ENCODE results near the gene ZFP36L2.

Gene ZFP36L2

GRCh38 chr2:43184339-43184895 is 42.0 kb downstream of the ZFP36L2 start:
- no peak for DNase-seq

- DNase-seq = no peak
Observed at GRCh38 chr2:43183743-43184142, 42.7 kb downstream of the ZFP36L2 start.

GRCh38 chr2:43180897-43181296 is 45.5 kb downstream of the ZFP36L2 start:
- no peak for DNase-seq

- DNase-seq = no peak
Observed at GRCh38 chr2:43179942-43180341, 46.5 kb downstream of the ZFP36L2 start.

GRCh38 chr2:43178602-43179542 is 47.5 kb downstream of the ZFP36L2 start:
- DNase-seq = no peak

GRCh38 chr2:43178055-43178598 is 48.3 kb downstream of the ZFP36L2 start:
- DNase-seq = no peak

- no peak for DNase-seq
Observed at GRCh38 chr2:43176449-43176848, 50.0 kb downstream of the ZFP36L2 start.

- no peak for DNase-seq
Observed at GRCh38 chr2:43175876-43176275, 50.5 kb downstream of the ZFP36L2 start.

- DNase-seq = no peak
Observed at GRCh38 chr2:43175020-43175441, 51.4 kb downstream of the ZFP36L2 start.

GRCh38 chr2:43174368-43174916 is 52.0 kb downstream of the ZFP36L2 start:
- DNase-seq = no peak
